ENCODE data around the gene CYRIA. TPM values are rescaled to one million over a fixed set of nuclear protein-coding genes. Genes with fewer than 3 reads are reported as not detected.

The CYRIA gene
- total and polyA plus RNA-seq, 10 of the 15 experiments (the other 5 are each of a cell fraction or from before 2014, with no cell fraction given), result 3.0 to 13.1 (median 8.5) TPM

GRCh38 chr2:16707014-16707623, 41.5 kb upstream of the CYRIA start:
- DNase-seq (ENCODE audit: low read depth, low spot score) (no peak), FAIRE-seq (no peak), ATAC-seq (no peak)
- Histone ChIP-seq H2AFZ (ENCODE audit: control insufficient read depth, low read depth, low read length) (no peak overlapping the region), H3K9me3 (replicated peaks; ENCODE audit: control insufficient read depth, insufficient read depth, low read length) (no peaks in the 10 kb centered on the region), H3K27ac (ENCODE audit: control insufficient read depth, insufficient read depth) (no peak overlapping the region), H3K4me2 (ENCODE audit: control insufficient read depth, insufficient read depth) (no peak overlapping the region), H3K79me2 (ENCODE audit: control insufficient read depth, insufficient read depth, low read length) (no peaks in the 10 kb centered on the region), H3K27me3 (replicated peaks in 1 of 2; ENCODE audit: control insufficient read depth in 2 of 2, insufficient read depth in 2 of 2, low read length in 1 of 2) (no peaks in the 10 kb centered on the region; a peak in 1 of 4 replicates), H3K36me3 (ENCODE audit: control insufficient read depth in 2 of 2, insufficient read depth in 2 of 2, low read length in 1 of 2) (no peaks in the 10 kb centered on the region), H3K9ac (ENCODE audit: control insufficient read depth, insufficient read depth, low read length) (no peak overlapping the region), H4K20me1 (ENCODE audit: control insufficient read depth, insufficient read depth) (no peaks in the 10 kb centered on the region), H3K4me1 (ENCODE audit: control insufficient read depth, insufficient read depth, low read length) (no peaks in the 10 kb centered on the region), H3K4me3 (no peak overlapping the region)
- ChIA-PET POLR2A (no interaction called here), RAD21 (ENCODE audit: unreplicated experiment) (interaction anchor here (0.7 to 2.1 kb wide), 5 partner anchors 12 to 93 kb away, joined by 3 to 6 read pairs (median 3); no protein-coding TSS in a partner anchor), CTCF (interaction anchor here (1.1 kb wide), 1 partner anchor 28 kb away, joined by 4 read pairs; no protein-coding TSS in a partner anchor), SMC1A (ENCODE audit: uncharacterized antibody, unreplicated experiment) (interaction anchor here (1.3 kb wide), 1 partner anchor 54 kb away, joined by 3 read pairs; no protein-coding TSS in a partner anchor)
- WGBS (ENCODE audit: insufficient coverage, insufficient replicate concordance, low lambda C conversion rate, missing lambda C conversion rate), result 23% methylated on average over 5 of the region's 5 CpGs
- in situ Hi-C loops (cut with MboI), result no loop called here
- TF ChIP-seq POLR2AphosphoS2 (IDR thresholded peaks at IDR 0.05; ENCODE audit: low read depth, low read length), result no peak
- TF ChIP-seq RUNX3 (IDR thresholded peaks at IDR 0.05; ENCODE audit: low read length), result peak; percentile 43; the same call in 1 of the 2 replicates
- no peak for TF ChIP-seq CREM (IDR thresholded peaks at IDR 0.05; ENCODE audit: low read depth)
- no peak for TF ChIP-seq RCOR1 (conservative IDR thresholded peaks at IDR 0.05; ENCODE audit: low read depth, low read length)
- TF ChIP-seq NFXL1 (IDR thresholded peaks at IDR 0.05; ENCODE audit: borderline replicate concordance), result no peak
- TF ChIP-seq ZNF274 (IDR thresholded peaks at IDR 0.05; ENCODE audit: insufficient read depth, insufficient read length), result no peak
- no peak for TF ChIP-seq IKZF1 (conservative IDR thresholded peaks at IDR 0.05)
- no peak for TF ChIP-seq SREBF1 (IDR thresholded peaks at IDR 0.05; ENCODE audit: low read length)
- intact Hi-C loops (cut with micrococcal nuclease; ENCODE audit: unreplicated experiment), result no loop called here
- no TSS peak for BruUV-seq (replicated peaks)
